K562 treated with DMSO at 1 percent for 4 hours (cell line): Measurements from ENCODE around the gene ZMYM4. TPM values are rescaled to one million over a fixed set of nuclear protein-coding genes. Genes with fewer than 3 reads are reported as not detected.

Experiments used
- total RNA-seq: library from RNA; unstranded; fragments of 300-600 nt; gene quantifications from 2 replicates; pipeline ENCODE4 v1.2.3, GENCODE V29; 2022; ENCODE audit not compliant: insufficient read depth

Gene ZMYM4
- 24.6 and 35.8 TPM in 2 replicates for total RNA-seq

DNA sequence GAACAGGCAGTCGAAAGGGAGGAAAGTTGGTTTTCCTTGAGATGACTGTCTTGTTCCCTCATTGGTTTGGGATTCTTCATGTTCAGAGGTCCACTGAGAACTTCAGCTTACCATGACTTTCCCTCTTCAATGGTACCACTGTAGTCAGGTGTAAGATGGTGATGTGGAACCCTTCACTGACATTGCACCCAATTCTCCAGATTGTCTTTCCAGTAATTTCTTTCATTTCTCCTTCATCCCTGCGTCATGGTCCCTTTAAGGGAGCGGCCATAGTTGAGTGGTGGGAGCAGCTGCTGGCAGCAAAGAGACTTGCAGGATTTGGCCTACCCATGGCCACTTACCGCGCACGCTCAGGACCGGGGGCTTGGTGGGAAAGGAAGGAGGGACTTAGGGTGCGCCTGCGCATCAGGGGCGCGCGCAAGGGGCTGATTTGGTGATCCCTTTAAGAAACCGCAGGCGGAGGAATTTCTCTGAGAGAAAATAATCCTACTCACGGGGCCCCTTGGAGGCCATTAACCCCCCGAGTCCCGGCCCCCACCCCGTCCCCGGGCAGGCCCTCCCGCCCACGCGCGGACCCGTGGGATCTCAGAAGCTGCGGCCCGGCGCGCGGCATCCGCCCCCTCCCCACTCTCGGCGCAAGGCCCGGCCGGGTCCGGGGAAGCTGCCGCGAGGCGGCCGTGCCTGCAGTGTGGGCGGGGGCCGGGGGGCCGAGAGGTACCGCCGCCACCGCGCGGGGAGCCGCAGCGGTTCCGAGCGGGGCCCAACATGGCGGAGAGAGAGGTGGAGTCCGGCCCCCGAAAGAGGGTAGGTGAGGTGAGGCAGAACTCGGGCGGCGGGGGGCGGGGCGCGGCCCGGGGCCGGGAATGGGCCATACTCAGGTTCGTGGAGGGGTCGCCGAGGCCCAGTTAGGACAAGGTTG, at the start of gene ZMYM4:
Gene ZMYM4, plus strand, starts transcription at position 428 of the 919 bp plus-strand sequence. Its CDS starts 338 bp downstream, at position 766.

Other genes with a start within 250 kb of the ZMYM4 start
- gene ZMYM6, start 236.8 kb upstream of the ZMYM4 start, total RNA-seq, result 3.7 and 5.9 TPM in 2 replicates
- 5.6 and 5.7 TPM in 2 replicates for gene ZMYM1, start 189.3 kb upstream of the ZMYM4 start, total RNA-seq
- gene SFPQ, start 75.6 kb upstream of the ZMYM4 start, total RNA-seq, result 284 and 355 TPM in 2 replicates